Fibroblast of pulmonary artery (primary cell): ENCODE data around the gene GALNT17.
"Not testable (repeated sequence)": the region's sequence is repeated elsewhere in the genome, so short reads cannot be mapped to it uniquely, and the experiment has no call there.

Experiments used
- DNase-seq: peaks from one replicate; pipeline ENCODE4 v3.0.0-alpha.2; 2010; ENCODE audit warnings: low read depth
- H3K4me3 ChIP-seq: replicated peaks from 2 replicates; pipeline ENCODE4 v1.5.1; 2011; ENCODE audit warnings: low read depth, mild to moderate bottlenecking, control low read depth, low read length, moderate library complexity
- CTCF ChIP-seq: IDR thresholded peaks from 2 replicates; pipeline ENCODE4 v1.5.1; 2011; ENCODE audit warnings: mild to moderate bottlenecking, control low read depth, low read length, inconsistent platforms; ENCODE audit errors: missing control alignments

The GALNT17 gene

GRCh38 chr7:71638108-71638507 lies 506.2 kb downstream of the GALNT17 start:
- TF ChIP-seq CTCF: no peak
- no peak for DNase-seq
- H3K4me3 ChIP-seq: no peak overlapping the region

DNA sequence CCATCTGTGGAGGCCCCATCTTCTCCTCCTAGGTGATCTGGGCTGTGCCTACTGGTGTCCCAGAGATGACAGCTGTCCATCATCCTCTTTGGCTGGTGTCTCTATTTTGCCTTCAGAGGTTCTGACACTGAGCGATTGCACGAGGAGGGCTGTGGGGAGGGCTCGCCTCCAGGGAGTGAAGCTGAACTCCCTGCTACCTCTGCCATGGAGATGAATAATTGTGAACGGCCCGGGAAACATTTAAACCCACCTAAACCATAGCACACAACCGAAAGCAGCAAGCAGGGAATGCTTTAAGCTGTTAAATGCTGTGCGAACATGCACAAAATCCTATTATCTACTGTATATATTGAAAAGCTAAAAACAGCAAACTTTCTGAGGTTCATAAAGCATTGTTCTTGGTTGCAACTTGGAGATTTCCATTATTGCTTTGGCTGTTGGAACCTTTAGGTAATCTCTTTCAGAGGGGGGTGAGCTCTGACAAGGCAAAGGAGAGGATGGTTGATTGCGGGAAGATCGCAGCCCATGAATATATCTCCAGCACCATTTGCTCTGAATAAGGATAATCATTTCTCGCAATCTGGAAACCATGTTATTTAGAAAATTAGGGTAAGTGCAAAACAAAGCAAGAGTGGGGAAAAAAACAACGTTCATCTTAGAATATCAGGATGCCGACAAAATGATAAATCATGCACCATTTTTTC lies 507.6 kb downstream of the GALNT17 start:
- DNase-seq: no peak
- H3K4me3 ChIP-seq: no peak overlapping the region
- no peak for TF ChIP-seq CTCF

DNA sequence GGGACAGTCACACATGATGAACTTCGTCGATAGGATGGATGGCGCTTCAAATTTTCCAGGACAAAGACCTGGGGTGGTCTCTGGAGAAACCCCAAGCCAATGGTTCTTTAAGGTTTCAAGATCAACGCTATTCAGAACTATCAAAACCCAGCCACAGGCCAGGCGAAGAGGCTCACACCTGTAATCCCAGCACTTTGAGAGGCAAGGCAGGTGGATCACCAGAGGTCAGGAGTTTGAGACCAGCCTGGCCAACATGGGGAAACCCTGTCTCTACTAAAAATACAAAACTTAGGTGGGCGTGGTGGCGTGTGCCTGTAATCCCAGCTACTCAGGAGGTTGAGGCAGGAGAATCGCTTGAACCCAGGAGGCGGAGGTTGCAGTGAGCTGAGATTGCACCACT lies 511.1 kb downstream of the GALNT17 start:
- H3K4me3 ChIP-seq, DNase-seq: not testable (repeated sequence)

- no peak for DNase-seq
- TF ChIP-seq CTCF: no peak
- no peak overlapping the region for H3K4me3 ChIP-seq
Measured at GRCh38 chr7:71645836-71646235, 513.9 kb downstream of the GALNT17 start.

- DNase-seq: no peak
- H3K4me3 ChIP-seq: no peak overlapping the region
- TF ChIP-seq CTCF: no peak
Measured at GRCh38 chr7:71649812-71650211, 517.9 kb downstream of the GALNT17 start.

DNA sequence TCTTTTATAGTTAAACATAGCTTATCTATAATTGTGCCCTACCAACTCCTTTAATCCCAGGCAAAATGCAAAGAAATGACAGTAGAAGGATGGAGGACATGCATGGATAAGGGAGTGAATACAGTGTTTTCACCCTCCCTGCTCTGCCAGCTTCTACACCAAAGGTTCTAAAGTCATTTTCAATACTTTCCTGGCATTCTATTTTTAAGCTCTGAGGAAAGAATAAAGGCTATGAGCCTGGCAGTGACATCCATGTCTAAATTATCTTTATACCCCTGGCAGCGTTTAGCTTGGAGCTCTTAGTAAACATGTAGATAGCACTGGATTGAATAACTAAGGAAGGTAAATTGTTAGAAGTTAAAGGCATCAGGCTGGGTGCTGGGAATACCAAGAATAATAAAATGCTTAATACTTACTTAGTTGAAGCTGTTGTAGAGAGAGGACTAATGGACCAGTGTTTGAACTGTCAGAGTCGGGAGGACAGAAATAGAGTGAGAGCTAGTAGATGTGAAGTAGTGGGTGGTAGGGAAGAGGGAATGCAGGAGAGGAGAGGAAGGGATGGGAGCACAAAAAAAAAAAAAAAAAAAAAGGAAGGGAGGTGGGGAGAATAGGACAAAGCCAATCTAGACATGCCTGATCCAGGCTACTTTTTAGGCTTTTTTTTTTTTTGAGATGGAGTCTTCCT lies 518.9 kb downstream of the GALNT17 start:
- DNase-seq: no peak
- no peak overlapping the region for H3K4me3 ChIP-seq
- TF ChIP-seq CTCF: no peak

GRCh38 chr7:71652510-71652909 lies 520.6 kb downstream of the GALNT17 start:
- DNase-seq: no peak
- no peak for TF ChIP-seq CTCF
- no peak overlapping the region for H3K4me3 ChIP-seq
